ENCODE results near the gene TCF23.

- TF ChIP-seq CTCF (conservative IDR thresholded peaks at IDR 0.05; ENCODE audit: low read length) = no peak
- no peak for TF ChIP-seq EZH2phosphoT487 (IDR thresholded peaks at IDR 0.05; ENCODE audit: borderline replicate concordance)
Measured at GRCh38 chr2:27131429-27131828, 17.4 kb upstream of the TCF23 start.

Data from Loucy (cell line).